Superior temporal gyrus (tissue), 1 donor: Measurements from ENCODE around the gene KCNAB3.

ENCODE experiments used
- DNase-seq: peaks from one replicate; pipeline ENCODE4 v3.0.0-alpha.2; 2016; ENCODE audit errors: extremely low spot score

Gene KCNAB3

DNA sequence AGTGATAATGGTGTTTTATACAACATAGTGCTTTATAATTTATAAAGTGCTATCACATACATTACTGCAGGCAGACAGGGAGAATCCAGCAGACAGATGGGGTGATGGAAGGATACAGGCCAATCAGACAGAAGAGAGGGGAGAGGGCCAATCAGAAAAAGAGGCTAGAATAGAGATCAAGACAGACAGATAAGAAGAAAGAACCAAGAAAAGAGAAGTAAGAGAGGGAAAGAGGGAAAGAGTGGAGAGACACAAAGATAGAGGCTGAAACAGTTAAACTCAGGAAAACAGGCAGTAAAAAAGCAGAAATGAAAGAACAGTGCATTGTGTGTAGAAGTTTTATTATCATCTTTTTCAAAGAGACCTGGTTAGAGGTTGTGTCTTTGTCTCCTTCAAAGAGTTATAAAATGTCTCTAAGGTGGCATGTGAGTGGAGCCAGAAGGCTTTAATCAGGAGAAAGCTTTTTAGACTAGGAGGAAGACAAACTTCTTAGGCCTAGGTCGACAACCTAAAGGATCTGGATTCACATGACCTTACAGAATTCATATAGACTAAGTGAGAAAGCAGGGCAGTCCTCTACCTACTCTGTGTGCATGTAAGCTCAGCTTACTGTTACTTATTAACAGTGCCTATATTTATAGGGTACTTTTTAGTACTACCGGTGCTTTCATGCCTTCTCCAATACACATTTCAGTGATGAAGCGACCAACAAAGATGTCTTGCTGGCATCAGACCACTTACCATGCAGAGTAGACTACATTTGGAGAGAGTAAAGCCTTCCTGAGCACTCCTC, 49.4 kb downstream of the KCNAB3 start:
- no peak for DNase-seq

DNA sequence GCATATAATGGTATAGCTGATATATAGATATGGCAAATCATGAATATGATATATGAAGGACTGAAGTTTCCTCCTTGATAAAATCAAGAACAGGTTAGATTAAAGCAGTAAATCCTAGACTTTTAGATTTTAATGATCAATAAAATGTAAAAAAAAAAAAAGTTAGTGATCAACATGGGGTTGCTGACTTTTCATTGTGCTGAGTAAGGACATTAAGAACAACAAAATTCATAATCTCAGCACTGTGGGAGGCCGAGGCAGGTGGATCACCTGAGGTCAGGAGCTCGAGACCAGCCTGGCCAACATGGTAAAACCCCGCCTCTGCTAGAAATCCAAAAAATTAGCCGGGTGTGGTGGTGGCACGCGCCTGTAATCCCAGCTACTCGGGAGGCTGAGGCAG, 51.4 kb downstream of the KCNAB3 start:
- no peak for DNase-seq

DNA sequence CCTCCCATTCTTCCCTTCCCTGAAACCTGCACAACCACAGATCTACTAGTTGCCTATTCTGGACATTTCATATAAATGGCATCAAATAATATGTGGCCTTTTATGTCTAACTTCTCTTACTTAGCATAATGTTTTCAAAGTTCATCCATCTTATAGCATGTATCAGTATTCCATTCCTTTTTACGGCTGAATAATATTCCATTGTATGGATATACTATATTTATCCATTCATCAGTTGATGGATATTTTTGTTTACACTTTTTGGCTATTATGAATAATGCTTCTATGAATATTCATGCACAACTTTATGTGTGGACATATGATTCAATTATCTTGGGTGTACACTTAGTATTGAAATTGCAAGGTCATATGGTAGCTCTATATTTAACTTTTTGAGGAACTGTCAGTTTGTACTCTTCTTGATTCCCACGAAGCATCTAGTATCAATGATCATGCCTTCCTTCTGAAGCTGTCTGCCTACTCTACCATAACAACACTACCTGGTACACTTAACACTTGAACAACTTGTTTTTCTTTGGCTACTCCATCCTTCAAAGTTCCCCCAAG, 53.8 kb downstream of the KCNAB3 start:
- DNase-seq = no peak

DNA sequence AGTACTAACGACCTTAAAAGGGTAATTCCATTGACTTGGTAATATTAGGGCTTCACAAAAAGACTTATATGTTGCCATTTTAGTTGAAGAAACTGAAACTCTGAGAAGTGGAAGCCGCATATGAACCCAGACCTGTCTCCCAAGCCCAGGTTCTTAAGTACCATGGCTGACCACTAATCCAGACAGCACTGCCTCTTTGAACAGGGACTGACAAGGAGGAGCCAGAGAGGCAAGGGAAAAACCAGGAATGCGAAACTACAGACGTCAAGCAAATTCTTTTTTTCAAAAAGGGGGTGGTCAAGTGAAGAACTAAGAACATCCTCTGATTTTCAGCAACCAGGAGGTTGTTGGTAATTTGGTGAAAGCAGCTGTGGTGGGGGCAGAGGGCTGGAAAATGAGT, 56.6 kb downstream of the KCNAB3 start:
- no peak for DNase-seq
